Measurements from ENCODE around the gene MIXL1.

- no peak for TF ChIP-seq POLR2A (IDR thresholded peaks at IDR 0.05; ENCODE audit: extremely low read depth, insufficient read length)
- no peak for TF ChIP-seq CTCF (IDR thresholded peaks at IDR 0.05; ENCODE audit: low read depth, low read length)
Observed at GRCh38 chr1:226253933-226254332, 30.5 kb downstream of the MIXL1 start.

Data from NB4 (cell line).